K562 (cell line): Measurements from ENCODE around the gene TEX14. TPM values are rescaled to one million over a fixed set of nuclear protein-coding genes. Genes with fewer than 3 reads are reported as not detected.

Experiments
- BCL6 ChIP-seq: fragments of 250-450 bp; sonication (Bioruptor Pico); IDR thresholded peaks from 2 replicates; pipeline ENCODE4 v1.4.0; 2020
- BMI1 ChIP-seq: fragments of 150-350 bp; IDR thresholded peaks from 2 replicates; pipeline ENCODE4 v1.6.1; 2014; ENCODE audit warnings: low read length
- C11orf30 ChIP-seq: fragments of 450-650 bp; IDR thresholded peaks from 2 replicates; pipeline ENCODE4 v1.6.1; 2016; ENCODE audit warnings: low read depth, mild to moderate bottlenecking
- CHD4 ChIP-seq: fragments of 200-600 bp; sonication (generic); IDR thresholded peaks from 3 replicates; pipeline ENCODE4 v1.6.1; 2012; ENCODE audit warnings: low read depth, mild to moderate bottlenecking, mixed read lengths, low read length, inconsistent platforms; ENCODE audit not compliant: insufficient read depth, insufficient replicate concordance, poor library complexity, severe bottlenecking
- CUX1 ChIP-seq: fragments of 200-800 bp; sonication (Bioruptor generic); IDR thresholded peaks from 2 replicates; pipeline ENCODE4 v1.6.1; 2016; ENCODE audit warnings: missing genetic modification characterization, missing compliant biosample characterization
- ETS2 ChIP-seq: IDR thresholded peaks from 2 replicates; pipeline ENCODE4 v1.6.1; 2016; ENCODE audit warnings: borderline replicate concordance, missing genetic modification characterization, mild to moderate bottlenecking, moderate library complexity, missing compliant biosample characterization; ENCODE audit not compliant: poor library complexity, severe bottlenecking
- GABPB1 ChIP-seq: sonication (generic); formaldehyde crosslinking; IDR thresholded peaks from 2 replicates; pipeline ENCODE4 v1.8.0; 2022; ENCODE audit warnings: mild to moderate bottlenecking, missing genetic modification reagents
- ILF3 ChIP-seq: fragments of 450-650 bp; IDR thresholded peaks from 2 replicates; pipeline ENCODE4 v1.6.1; 2018; ENCODE audit warnings: antibody characterized with exemption, mild to moderate bottlenecking, moderate library complexity, borderline replicate concordance
- JUND ChIP-seq, 2 experiments: IDR thresholded peaks; 2 replicates in 1 of 2; 3 replicates in 1 of 2; pipeline ENCODE4 v1.6.1; 2011; ENCODE audit warnings: borderline replicate concordance in 2 of 2, low read depth in 2 of 2, low read length in 2 of 2, improper control_type of control experiment in 1 of 2, missing biosample characterization in 1 of 2, missing genetic modification characterization in 1 of 2, missing genetic modification reagents in 1 of 2
- KDM2B ChIP-seq: fragments of 250-450 bp; sonication (Bioruptor Pico); IDR thresholded peaks from 2 replicates; pipeline ENCODE4 v1.8.0; 2021; ENCODE audit warnings: mild to moderate bottlenecking, moderate library complexity
- L3MBTL2 ChIP-seq: fragments of 450-650 bp; IDR thresholded peaks from 2 replicates; pipeline ENCODE4 v1.6.1; 2016; ENCODE audit warnings: mild to moderate bottlenecking, moderate library complexity
- MECOM ChIP-seq: fragments of 250-450 bp; sonication (Bioruptor Pico); IDR thresholded peaks from 2 replicates; pipeline ENCODE4 v1.8.0; 2022; ENCODE audit warnings: inconsistent platforms
- MEF2D ChIP-seq: conservative IDR thresholded peaks from 2 replicates; pipeline ENCODE4 v1.6.1; 2016; ENCODE audit warnings: low read depth, missing genetic modification characterization, missing compliant biosample characterization
- MLLT1 ChIP-seq, 2 experiments: fragments of 450-650 bp; IDR thresholded peaks; 2 replicates each; pipeline ENCODE4 v1.6.1; 2016
- MTA3 ChIP-seq: fragments of 450-650 bp; formaldehyde crosslinking; IDR thresholded peaks from 2 replicates; pipeline ENCODE4 v1.6.1; 2017; ENCODE audit warnings: mild to moderate bottlenecking, borderline replicate concordance
- PHF8 ChIP-seq: fragments of 200-600 bp; sonication (generic); IDR thresholded peaks from 2 replicates; pipeline ENCODE4 v1.6.1; 2012; ENCODE audit warnings: mixed run types, mild to moderate bottlenecking, inconsistent platforms, low read length, moderate library complexity, borderline replicate concordance
- POLR2AphosphoS5 ChIP-seq: IDR thresholded peaks from 2 replicates; pipeline ENCODE4 v1.6.1; 2011; ENCODE audit warnings: mild to moderate bottlenecking, low read depth, low read length, moderate library complexity; ENCODE audit not compliant: control insufficient read depth, insufficient read depth
- SMC3 ChIP-seq: conservative IDR thresholded peaks from 2 replicates; pipeline ENCODE4 v1.6.1; 2011; ENCODE audit warnings: low read depth, low read length, improper control_type of control experiment; ENCODE audit not compliant: insufficient read depth
- TFAM ChIP-seq: fragments of 250-450 bp; sonication (Bioruptor Pico); conservative IDR thresholded peaks from 2 replicates; pipeline ENCODE4 v1.5.0; 2021; ENCODE audit warnings: mild to moderate bottlenecking, moderate library complexity
- ZFP1 ChIP-seq: fragments of 450-650 bp; formaldehyde crosslinking; IDR thresholded peaks from 2 replicates; pipeline ENCODE4 v1.4.0; 2020; ENCODE audit warnings: mild to moderate bottlenecking, mixed read lengths
- ZNF408 ChIP-seq: fragments of 250-450 bp; sonication (Bioruptor Pico); IDR thresholded peaks from 2 replicates; pipeline ENCODE4 v1.4.0; 2020; ENCODE audit warnings: low read depth, mild to moderate bottlenecking, moderate library complexity
- polyA plus RNA-seq, 8 experiments: library from polyadenylated mRNA; depleted of rRNA in 4 of 8; stranded (reverse) in 5 of 8; unstranded in 3 of 8; fragments of >200 nt; fragmentation: Nextera tagmentation in 2 of 8; fragmentation: Illumina TruSeq in 1 of 8; extraction: Ambion mirVana in 2 of 8; extraction: Trizol in 1 of 8; gene quantifications; 2 replicates each; pipeline versions ENCODE4 v1.2.1 to v1.2.3, GENCODE V29; 2011 to 2014; ENCODE audit warnings: inconsistent platforms in 1 of 8, missing spikeins in 1 of 8
- total RNA-seq, 7 experiments: library from RNA; depleted of rRNA in 6 of 7; stranded (reverse); fragments of >200 nt in 6 of 7; fragmentation: Illumina TruSeq in 2 of 7; extraction: Trizol in 2 of 7; gene quantifications; 2 replicates each; pipeline versions ENCODE4 v1.2.1 to v1.2.3, GENCODE V29; 2011 to 2021; ENCODE audit warnings: low replicate concordance in 1 of 7

TEX14 gene
- total and polyA plus RNA-seq, 9 of the 15 experiments (the other 6 are each of a cell fraction or from before 2014, with no cell fraction given), result 0.05 to 0.12 (median 0.09) TPM; not detected in 1

- TF ChIP-seq MLLT1 (IDR thresholded peaks at IDR 0.05) (peak in 1 of 2 experiments; percentile 34; a peak in 1 of 4 replicates), KDM2B (CRISPR knock-in tag) (no peak), ETS2 (tag) (no peak), CHD4 (no peak), TFAM (CRISPR knock-in tag) (no peak), JUND (IDR thresholded peaks at IDR 0.05; ENCODE audit: borderline replicate concordance, low read depth, low read length) (peak; percentile 80), JUND (tag; IDR thresholded peaks at IDR 0.05; ENCODE audit: borderline replicate concordance, low read depth, low read length) (peak; percentile 84; the same call in 2 of the 3 replicates), C11orf30 (no peak), MEF2D (tag) (no peak; the same call in 1 of the 2 replicates), POLR2AphosphoS5 (peak; percentile 91), MECOM (0 out of 2 replicates have a peak, but pooled peaks have one; percentile 41), PHF8 (peak; percentile 98), GABPB1 (CRISPR knock-in tag) (peak; percentile 87), ZNF408 (CRISPR knock-in tag) (no peak), L3MBTL2 (peak; percentile 100), BMI1 (no peak), SMC3 (no peak), MTA3 (peak; percentile 78; the same call in 1 of the 2 replicates), ILF3 (no peak), CUX1 (CRISPR knock-in tag) (peak; percentile 61), ZFP1 (CRISPR knock-in tag) (no peak), BCL6 (no peak)
Measured at GRCh38 chr17:58692239-58693055, 602 bp upstream of the TEX14 start, which contains the start of gene RAD51C (continued).
